Measurements from ENCODE around the gene PPP2R5D.

DNA sequence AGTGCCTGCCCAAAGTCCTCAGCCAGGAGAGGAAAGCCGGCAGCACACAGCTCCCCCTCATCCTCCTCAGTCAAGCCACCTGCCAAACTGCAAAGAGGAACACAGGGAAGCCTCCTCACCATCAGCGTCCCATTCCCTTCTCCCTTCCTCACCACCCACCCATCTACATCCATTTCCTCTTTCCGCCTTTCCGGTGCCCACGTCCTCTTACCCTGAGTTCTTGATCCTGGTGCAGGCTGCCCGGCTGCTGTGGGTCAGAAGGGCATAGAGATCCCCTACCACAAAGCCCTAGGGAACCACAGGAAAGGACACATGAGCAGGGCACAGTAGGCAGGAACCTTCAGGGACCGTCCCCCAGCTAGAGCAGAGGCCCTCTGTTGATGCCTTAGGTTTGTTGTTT, 17.8 kb upstream of the PPP2R5D start:
- TF ChIP-seq YY1 (IDR thresholded peaks at IDR 0.05) (no peak), RAD21 (IDR thresholded peaks at IDR 0.05) (no peak), EGR1 (IDR thresholded peaks at IDR 0.05; ENCODE audit: low read depth in 2 of 2) (no peak), HNF4A (conservative IDR thresholded peaks at IDR 0.05) (no peak)
- TF ChIP-seq, protein P1, sequence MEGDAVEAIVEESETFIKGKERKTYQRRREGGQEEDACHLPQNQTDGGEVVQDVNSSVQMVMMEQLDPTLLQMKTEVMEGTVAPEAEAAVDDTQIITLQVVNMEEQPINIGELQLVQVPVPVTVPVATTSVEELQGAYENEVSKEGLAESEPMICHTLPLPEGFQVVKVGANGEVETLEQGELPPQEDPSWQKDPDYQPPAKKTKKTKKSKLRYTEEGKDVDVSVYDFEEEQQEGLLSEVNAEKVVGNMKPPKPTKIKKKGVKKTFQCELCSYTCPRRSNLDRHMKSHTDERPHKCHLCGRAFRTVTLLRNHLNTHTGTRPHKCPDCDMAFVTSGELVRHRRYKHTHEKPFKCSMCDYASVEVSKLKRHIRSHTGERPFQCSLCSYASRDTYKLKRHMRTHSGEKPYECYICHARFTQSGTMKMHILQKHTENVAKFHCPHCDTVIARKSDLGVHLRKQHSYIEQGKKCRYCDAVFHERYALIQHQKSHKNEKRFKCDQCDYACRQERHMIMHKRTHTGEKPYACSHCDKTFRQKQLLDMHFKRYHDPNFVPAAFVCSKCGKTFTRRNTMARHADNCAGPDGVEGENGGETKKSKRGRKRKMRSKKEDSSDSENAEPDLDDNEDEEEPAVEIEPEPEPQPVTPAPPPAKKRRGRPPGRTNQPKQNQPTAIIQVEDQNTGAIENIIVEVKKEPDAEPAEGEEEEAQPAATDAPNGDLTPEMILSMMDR (IDR thresholded peaks at IDR 0.05; ENCODE audit: low read depth, low read length, missing input control), result no peak
- TF ChIP-seq, protein P2, sequence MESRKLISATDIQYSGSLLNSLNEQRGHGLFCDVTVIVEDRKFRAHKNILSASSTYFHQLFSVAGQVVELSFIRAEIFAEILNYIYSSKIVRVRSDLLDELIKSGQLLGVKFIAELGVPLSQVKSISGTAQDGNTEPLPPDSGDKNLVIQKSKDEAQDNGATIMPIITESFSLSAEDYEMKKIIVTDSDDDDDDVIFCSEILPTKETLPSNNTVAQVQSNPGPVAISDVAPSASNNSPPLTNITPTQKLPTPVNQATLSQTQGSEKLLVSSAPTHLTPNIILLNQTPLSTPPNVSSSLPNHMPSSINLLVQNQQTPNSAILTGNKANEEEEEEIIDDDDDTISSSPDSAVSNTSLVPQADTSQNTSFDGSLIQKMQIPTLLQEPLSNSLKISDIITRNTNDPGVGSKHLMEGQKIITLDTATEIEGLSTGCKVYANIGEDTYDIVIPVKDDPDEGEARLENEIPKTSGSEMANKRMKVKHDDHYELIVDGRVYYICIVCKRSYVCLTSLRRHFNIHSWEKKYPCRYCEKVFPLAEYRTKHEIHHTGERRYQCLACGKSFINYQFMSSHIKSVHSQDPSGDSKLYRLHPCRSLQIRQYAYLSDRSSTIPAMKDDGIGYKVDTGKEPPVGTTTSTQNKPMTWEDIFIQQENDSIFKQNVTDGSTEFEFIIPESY (IDR thresholded peaks at IDR 0.05), result no peak
- TF ChIP-seq, protein P3, sequence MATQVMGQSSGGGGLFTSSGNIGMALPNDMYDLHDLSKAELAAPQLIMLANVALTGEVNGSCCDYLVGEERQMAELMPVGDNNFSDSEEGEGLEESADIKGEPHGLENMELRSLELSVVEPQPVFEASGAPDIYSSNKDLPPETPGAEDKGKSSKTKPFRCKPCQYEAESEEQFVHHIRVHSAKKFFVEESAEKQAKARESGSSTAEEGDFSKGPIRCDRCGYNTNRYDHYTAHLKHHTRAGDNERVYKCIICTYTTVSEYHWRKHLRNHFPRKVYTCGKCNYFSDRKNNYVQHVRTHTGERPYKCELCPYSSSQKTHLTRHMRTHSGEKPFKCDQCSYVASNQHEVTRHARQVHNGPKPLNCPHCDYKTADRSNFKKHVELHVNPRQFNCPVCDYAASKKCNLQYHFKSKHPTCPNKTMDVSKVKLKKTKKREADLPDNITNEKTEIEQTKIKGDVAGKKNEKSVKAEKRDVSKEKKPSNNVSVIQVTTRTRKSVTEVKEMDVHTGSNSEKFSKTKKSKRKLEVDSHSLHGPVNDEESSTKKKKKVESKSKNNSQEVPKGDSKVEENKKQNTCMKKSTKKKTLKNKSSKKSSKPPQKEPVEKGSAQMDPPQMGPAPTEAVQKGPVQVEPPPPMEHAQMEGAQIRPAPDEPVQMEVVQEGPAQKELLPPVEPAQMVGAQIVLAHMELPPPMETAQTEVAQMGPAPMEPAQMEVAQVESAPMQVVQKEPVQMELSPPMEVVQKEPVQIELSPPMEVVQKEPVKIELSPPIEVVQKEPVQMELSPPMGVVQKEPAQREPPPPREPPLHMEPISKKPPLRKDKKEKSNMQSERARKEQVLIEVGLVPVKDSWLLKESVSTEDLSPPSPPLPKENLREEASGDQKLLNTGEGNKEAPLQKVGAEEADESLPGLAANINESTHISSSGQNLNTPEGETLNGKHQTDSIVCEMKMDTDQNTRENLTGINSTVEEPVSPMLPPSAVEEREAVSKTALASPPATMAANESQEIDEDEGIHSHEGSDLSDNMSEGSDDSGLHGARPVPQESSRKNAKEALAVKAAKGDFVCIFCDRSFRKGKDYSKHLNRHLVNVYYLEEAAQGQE (IDR thresholded peaks at IDR 0.05), result no peak
- TF ChIP-seq, protein P4, sequence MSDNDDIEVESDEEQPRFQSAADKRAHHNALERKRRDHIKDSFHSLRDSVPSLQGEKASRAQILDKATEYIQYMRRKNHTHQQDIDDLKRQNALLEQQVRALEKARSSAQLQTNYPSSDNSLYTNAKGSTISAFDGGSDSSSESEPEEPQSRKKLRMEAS (IDR thresholded peaks at IDR 0.05), result no peak
